Pancreas (tissue), 10 donors: ENCODE results near the gene HCAR1. TPM values are rescaled to one million over a fixed set of nuclear protein-coding genes. Genes with fewer than 3 reads are reported as not detected.

Experiments
- ATAC-seq, 4 donors: fragments of 200-7000 bp; cut with Tn5 transposase; one replicate each; pipeline versions ENCODE4 v1.8.0 to v1.9.1; 2020; ENCODE audit warnings: mild to moderate bottlenecking in 4 of 4, moderate library complexity in 4 of 4
- DNase-seq, 6 donors: peaks; one replicate each; pipeline ENCODE4 v3.0.0-alpha.2; 2020
- FAIRE-seq: peaks from 2 replicates; lab custom pipeline; 2012; peaks lifted over from hg19 to GRCh38; lab: Jason Lieb, UNC
- H3K27ac ChIP-seq, 4 donors: fragments of 200-600 bp; sonication (generic); 1 replicate in 3 of 4; 2 replicates in 1 of 4; pipeline versions ENCODE4 v1.5.0 to v1.8.0; 2020
- H3K27me3 ChIP-seq, 4 donors: fragments of 200-600 bp; one replicate each; pipeline ENCODE4 v1.8.0; 2021
- H3K36me3 ChIP-seq, 3 donors: fragments of 200-600 bp; sonication (generic) in 1 of 3; one replicate each; pipeline versions ENCODE4 v1.5.0 to v1.8.0; 2020 to 2021
- H3K4me1 ChIP-seq, 3 donors: fragments of 200-600 bp; one replicate each; pipeline ENCODE4 v1.8.0; 2021
- H3K4me3 ChIP-seq, 4 donors: fragments of 200-600 bp; sonication (generic) in 2 of 4; one replicate each; pipeline versions ENCODE4 v1.5.0 to v1.8.0; 2020 to 2021
- H3K9me3 ChIP-seq, 4 donors: fragments of 200-600 bp; one replicate each; pipeline ENCODE4 v1.8.0; 2021
- WGBS, 2 donors: extraction: QIAGEN DNeasy Blood & Tissue Kit; methylation state at CpG; one replicate each; pipeline ENCODE4 v1.1.7; 2013; 5-methylcytosine and 5-hydroxymethylcytosine counted together
- intact Hi-C, 3 donors: fragments of 100-400 bp; cut with DNase I; formaldehyde crosslinking; loops; one replicate each; pipeline versions ENCODE4 v1.11.1 to v1.14.2; 2022
- polyA plus RNA-seq, 2 donors: library from polyadenylated mRNA; stranded (reverse); fragments of 200-250 nt; gene quantifications; one replicate each; pipeline ENCODE4 v1.2.3, GENCODE V29; 2013
- total RNA-seq, 6 donors: library from RNA; stranded (reverse); fragmentation: NEBNext Ultra II Directional in 4 of 6; extraction: Animal tissue kit (Norgen Biotek cat#: 25700) in 4 of 6; gene quantifications; one replicate each; pipeline versions ENCODE4 v1.2.1 to v1.2.4, GENCODE V29; 2021 to 2023
- TF ChIP-seq, protein P1 (sequence below), 4 donors: fragments of 200-600 bp; sonication (generic) in 3 of 4; IDR thresholded peaks; one replicate each; pipeline versions ENCODE4 v1.5.0 to v1.8.0; 2021; ENCODE audit warnings: antibody characterized with exemption in 4 of 4
- donor health status: healthy with polysubstance abuse.
- donor health status: DM: no; HTN: no; CAD: no; lungs with moderate emphysema.
- donor health status: DM: no; HTN: no; CAD: no.
- donor health status: control.
- donor health status: control.
- donor health status: Bipolar disorder and iron deficiency.
- donor health status: DM: yes; HTN: yes; CAD: no.
- donor health status: DM: no; HTN: no; CAD: no.
- donor health status: DM: no; HTN: no; CAD: no.
- donor health status: DM: yes; HTN: yes; CAD: no.

HCAR1 gene
- total and polyA plus RNA-seq, 8 donors: 0.04 to 0.19 (median 0.11) TPM; not detected in 3

DNA sequence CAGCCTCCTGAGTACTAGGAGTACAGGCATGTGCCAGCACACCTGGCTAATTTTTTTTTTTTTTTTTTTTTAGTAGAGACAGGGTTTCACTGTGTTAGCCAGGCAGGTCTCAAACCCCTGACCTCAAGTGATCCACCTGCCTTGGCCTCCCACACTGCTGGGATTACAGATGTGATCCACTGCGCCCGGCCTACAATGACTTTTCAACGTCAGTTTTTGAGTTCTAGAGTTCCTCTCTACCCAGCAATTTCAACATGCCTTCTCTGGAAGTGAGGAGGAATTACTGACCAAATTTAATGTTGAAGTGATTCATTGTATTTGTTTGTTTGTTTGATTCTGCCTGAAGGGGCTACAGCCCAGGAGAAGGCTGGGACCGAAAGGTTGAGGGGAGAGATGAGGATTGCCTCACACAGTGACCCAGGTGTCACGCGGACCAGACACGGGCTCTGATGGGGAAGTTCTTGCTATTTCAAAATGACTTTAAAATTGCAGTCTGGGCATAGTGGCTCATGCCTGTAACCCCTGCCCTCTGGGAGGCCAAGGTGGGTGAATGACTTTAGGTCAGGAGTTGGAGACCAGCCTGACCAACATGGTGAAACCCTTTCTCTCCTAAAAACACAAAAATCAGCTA is 13.4 kb upstream of the HCAR1 start:
- Histone ChIP-seq H3K27me3 (no peaks in the 10 kb centered on the region), H3K9me3 (no peaks in the 10 kb centered on the region), H3K27ac (no peak overlapping the region), H3K36me3 (no peaks in the 10 kb centered on the region), H3K4me3 (no peak overlapping the region), H3K4me1 (no peaks in the 10 kb centered on the region)
- TF ChIP-seq, protein P1, sequence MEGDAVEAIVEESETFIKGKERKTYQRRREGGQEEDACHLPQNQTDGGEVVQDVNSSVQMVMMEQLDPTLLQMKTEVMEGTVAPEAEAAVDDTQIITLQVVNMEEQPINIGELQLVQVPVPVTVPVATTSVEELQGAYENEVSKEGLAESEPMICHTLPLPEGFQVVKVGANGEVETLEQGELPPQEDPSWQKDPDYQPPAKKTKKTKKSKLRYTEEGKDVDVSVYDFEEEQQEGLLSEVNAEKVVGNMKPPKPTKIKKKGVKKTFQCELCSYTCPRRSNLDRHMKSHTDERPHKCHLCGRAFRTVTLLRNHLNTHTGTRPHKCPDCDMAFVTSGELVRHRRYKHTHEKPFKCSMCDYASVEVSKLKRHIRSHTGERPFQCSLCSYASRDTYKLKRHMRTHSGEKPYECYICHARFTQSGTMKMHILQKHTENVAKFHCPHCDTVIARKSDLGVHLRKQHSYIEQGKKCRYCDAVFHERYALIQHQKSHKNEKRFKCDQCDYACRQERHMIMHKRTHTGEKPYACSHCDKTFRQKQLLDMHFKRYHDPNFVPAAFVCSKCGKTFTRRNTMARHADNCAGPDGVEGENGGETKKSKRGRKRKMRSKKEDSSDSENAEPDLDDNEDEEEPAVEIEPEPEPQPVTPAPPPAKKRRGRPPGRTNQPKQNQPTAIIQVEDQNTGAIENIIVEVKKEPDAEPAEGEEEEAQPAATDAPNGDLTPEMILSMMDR (IDR thresholded peaks at IDR 0.05): no peak
- intact Hi-C loops: loop anchor here in 1 of 3 donors (10.0 kb wide), 1 partner anchor 99 kb away; no protein-coding TSS in a partner anchor
- no peak for DNase-seq
- no peak for FAIRE-seq
- ATAC-seq: peak in 2 of 4 donors; percentile 51 to 53
- WGBS, 2 donors: 87 to 96% methylated on average over 7 of the region's 7 CpGs

DNA sequence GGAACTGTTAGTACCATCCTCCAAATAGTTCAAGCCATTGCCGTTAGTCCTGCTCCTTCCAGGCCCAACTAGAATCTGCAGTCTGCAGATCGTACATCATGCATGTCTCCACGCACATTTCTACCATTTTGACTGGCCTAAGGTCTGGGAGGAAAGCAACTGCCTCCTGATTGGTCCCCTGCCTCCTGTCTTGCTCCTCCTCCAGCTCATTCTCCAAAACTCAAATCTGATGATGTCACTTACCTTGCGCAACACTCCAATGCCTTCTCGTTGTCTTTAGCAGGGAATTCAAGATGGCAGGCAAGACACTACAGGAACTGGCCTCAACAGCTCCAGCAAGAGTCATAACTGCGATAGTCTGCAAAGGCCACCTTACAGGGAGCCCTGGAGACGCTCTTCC is 9.7 kb upstream of the HCAR1 start:
- H3K4me3 ChIP-seq: no peak overlapping the region
- no peak for DNase-seq
- FAIRE-seq: no peak
- intact Hi-C loops: loop anchor here in 1 of 3 donors (10.0 kb wide), 1 partner anchor 96 kb away; no protein-coding TSS in a partner anchor
- no peak overlapping the region for H3K27ac ChIP-seq
- 91 to 93% methylated on average over 7 of the region's 7 CpGs for WGBS, 2 donors
- no peak for ATAC-seq
- H3K27me3 ChIP-seq: no peaks in the 10 kb centered on the region
- H3K36me3 ChIP-seq: no peaks in the 10 kb centered on the region
- no peaks in the 10 kb centered on the region for H3K9me3 ChIP-seq
- no peaks in the 10 kb centered on the region for H3K4me1 ChIP-seq
- TF ChIP-seq, protein P1 (IDR thresholded peaks at IDR 0.05): no peak

DNA sequence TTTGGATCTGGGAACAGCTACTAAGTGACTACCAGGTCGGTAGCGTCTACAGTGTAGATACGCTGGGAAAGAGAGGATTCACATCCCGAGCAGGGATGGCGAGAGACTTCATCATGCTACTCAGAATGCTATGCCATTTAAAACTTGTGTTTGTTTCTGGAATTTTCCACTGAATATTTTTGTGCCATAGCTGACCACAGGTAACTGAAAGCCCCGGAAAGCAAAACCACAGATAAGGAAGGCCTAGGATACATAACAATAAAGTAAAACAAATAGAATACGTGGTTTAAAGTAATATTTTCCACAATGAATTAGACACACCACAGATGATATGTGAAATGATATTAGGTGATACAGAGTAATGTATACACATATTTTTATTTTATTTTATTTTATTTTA is 7.9 kb upstream of the HCAR1 start:
- no peaks in the 10 kb centered on the region for H3K27me3 ChIP-seq
- intact Hi-C loops: no loop called here
- TF ChIP-seq, protein P1 (IDR thresholded peaks at IDR 0.05): no peak
- 79 to 80% methylated on average over 7 of the region's 7 CpGs for WGBS, 2 donors
- no peak for ATAC-seq
- no peak overlapping the region for H3K4me3 ChIP-seq
- H3K27ac ChIP-seq: no peak overlapping the region
- FAIRE-seq: no peak
- no peak for DNase-seq
- H3K36me3 ChIP-seq: no peaks in the 10 kb centered on the region
- no peaks in the 10 kb centered on the region for H3K4me1 ChIP-seq
- H3K9me3 ChIP-seq: no peaks in the 10 kb centered on the region

DNA sequence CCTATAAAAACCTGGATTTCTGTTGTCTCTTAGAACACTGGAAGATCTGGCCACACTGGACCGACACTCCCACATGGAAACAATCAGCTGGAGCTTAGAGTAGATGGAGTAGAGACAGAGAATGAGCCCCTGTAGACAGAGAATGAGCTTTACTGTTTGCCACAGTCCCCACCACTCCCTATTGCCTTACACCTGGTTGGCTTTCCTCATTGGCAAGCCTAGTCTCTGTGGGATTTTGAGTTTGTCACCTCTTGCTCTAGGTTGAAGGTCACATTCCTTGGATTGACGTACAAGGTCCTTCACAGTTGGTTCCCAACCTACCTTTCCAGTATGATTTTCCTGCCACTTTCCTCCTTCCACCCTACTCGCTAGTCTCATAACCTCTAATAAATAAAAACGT is 2.0 kb upstream of the HCAR1 start:
- H3K4me3 ChIP-seq: no peak overlapping the region
- ATAC-seq (no peak), FAIRE-seq (no peak), DNase-seq (no peak)
- TF ChIP-seq, protein P1 (IDR thresholded peaks at IDR 0.05): no peak
- H3K27me3 ChIP-seq: no peaks in the 10 kb centered on the region
- no peaks in the 10 kb centered on the region for H3K4me1 ChIP-seq
- no peaks in the 10 kb centered on the region for H3K9me3 ChIP-seq
- H3K36me3 ChIP-seq: no peaks in the 10 kb centered on the region
- intact Hi-C loops: no loop called here
- 77 to 82% methylated on average over 4 of the region's 4 CpGs for WGBS, 2 donors
- no peak overlapping the region for H3K27ac ChIP-seq

DNA sequence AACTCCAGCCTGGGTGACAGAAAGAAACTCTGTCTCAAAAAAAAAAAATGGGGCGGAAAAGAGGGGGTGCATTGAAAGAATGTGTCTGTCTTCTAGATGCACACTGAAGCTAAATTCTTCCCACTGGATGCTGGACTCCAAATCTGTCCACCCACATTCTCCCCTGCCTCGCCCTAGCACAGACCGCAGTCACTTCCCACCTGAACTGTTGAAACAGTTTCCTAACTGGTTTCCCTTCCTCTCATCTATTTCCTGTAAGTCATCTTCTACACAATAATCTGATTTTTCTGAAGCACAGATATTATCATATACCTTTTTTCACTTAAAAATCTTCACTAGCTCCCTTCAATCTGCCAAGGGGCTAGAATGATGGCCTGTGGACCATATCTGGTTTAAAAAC is 1.5 kb upstream of the HCAR1 start:
- H3K9me3 ChIP-seq: no peaks in the 10 kb centered on the region
- TF ChIP-seq, protein P1 (IDR thresholded peaks at IDR 0.05): no peak
- WGBS, 2 donors: 83 to 86% methylated on average over 3 of the region's 3 CpGs
- H3K36me3 ChIP-seq: no peaks in the 10 kb centered on the region
- H3K4me3 ChIP-seq: no peak overlapping the region
- intact Hi-C loops: no loop called here
- no peak for ATAC-seq
- no peak overlapping the region for H3K27ac ChIP-seq
- no peak for FAIRE-seq
- no peaks in the 10 kb centered on the region for H3K27me3 ChIP-seq
- DNase-seq: no peak
- H3K4me1 ChIP-seq: no peaks in the 10 kb centered on the region
